ENCODE results near the gene PDLIM7.

Gene PDLIM7

DNA sequence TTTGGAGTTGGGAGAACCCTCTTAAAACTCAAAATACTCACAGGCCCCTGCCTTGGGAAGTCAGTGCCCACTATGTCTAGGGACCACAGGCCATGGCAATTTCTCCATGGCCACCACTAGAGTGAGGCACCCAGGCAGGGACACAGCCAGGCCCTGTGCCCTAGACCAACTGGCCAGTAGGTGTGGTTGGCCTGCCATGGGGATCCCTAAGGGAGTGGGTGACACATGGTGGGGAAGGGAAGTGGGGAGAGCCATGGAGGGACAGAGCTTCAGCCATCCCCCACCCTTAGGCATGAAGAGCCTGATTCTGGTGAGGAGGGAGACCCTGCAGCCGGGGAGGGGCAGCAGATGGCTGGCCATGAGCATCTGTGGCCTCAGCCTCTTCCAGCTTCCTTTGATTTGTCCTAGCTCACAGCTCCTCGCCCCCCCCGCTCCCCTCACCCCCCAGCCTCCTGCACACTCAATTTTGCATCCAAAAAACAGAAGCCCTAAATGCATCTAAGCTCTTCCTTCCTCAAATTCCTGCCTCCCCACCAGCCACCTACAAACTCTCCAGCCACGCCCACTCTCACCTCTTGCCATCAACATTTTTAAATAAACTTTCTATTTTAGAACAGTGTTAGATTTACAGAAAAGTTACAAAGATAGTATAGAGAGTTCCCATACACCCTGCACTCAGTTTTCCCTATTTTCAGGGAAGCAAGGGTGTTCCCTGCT lies 22.4 kb downstream of the PDLIM7 start:
- DNase-seq (ENCODE audit: low read depth), result no peak

DNA sequence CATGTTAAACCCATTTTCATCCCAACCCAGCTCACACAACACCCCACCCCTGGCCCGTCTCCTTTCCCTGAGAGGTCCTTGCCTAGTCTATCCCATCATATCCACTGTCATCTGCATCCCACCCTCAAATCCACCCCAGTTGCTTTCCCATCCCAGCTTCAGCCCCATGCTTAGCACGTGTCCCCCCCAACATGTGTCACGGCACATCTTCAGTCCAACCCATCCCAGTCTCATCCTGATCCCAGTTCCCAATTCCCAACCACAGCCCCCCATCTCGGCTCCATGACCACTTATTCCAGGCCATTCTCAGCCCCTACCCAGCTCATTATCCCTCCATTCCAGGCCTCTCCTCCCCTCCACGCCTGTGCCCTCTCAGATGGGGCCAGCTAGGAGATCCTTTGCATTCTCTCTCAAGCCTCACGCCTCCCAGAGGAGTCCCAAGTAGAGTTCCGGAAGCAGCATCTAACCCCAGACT lies 23.4 kb downstream of the PDLIM7 start:
- no peak for DNase-seq (ENCODE audit: low read depth)

DNA sequence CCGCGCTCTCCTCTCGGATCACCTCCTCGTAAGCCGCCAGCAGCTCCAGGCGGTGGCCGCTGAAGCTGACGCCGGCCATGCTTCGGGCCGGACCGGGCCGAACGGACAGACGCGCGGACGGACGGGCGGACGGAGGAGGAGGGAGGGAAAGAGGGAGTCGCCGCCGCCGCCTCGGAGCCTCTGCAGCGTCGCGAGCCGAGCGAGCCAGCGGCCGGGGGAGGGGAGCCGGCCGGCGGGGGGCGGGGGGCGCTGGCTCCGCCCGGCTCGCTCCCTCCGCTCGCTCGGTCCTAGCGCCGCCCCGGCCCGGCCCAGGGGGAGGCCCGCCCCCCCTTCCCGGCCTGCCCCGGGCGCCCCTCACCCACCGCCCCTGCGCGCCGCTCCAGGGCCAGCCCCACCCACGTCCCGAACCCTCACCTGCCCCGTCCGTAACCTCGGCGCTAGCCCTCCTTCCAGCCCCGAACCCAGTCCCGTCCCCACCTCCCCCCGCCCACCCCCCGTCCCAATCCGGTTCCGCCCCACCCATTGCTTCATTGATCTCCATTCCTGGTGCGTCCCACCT lies 23.9 kb downstream of the PDLIM7 start, which contains the start of gene DBN1:
Gene DBN1, minus strand, starts transcription at position 192 of the 559 bp plus-strand sequence. Its CDS starts 113 bp downstream, at position 79.
- no peak for DNase-seq (ENCODE audit: low read depth)

DNA sequence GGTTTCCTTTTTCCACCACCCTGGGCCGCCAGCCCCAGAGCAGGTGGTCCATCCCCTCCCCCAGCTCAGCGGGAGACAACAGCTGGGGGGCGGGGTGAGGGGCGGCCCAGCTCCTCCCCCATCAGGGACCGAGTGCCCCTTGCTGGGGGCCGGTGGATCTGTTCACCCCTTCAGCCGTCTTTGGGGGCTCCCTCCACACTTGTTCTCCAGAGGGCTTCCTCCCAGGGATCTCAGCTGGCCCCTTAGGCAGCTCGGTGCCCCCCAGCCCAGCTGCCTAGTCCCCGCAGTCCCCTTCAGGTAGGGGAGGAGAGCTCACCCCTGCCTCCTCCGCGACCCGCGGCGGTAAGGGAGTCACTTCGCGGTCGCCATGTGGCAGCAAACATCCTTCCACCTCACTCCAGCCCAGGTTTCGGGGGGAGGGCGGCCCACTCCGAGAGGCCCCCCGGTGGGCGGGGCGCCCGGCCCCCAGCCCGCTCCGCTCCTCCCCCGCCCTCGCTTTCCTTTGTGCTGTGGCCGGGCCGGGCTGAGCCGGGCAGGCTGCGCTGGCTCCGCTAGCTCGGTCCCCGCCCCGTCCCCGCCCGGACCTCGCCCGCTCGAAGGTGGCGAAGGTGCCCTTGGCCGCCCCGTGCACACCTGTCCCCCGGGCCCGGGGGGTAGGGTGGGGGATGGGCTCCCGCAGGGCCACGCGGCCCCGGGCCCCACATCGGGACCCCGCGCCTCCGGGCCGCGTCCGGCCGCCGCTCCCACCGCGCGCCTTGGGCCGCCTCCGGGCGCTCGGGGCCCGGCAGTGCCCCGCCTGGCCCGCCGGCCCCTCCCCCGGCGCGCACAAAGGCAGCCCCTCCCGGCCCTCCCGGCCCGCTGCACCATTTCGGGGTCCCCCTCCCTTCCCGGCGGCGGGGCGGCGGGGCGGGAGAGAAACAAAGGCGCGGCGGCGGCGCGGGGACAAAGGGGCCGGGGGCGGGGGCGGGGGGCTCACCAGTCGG lies 24.7 kb downstream of the PDLIM7 start:
- DNase-seq (ENCODE audit: low read depth), result no peak

DNA sequence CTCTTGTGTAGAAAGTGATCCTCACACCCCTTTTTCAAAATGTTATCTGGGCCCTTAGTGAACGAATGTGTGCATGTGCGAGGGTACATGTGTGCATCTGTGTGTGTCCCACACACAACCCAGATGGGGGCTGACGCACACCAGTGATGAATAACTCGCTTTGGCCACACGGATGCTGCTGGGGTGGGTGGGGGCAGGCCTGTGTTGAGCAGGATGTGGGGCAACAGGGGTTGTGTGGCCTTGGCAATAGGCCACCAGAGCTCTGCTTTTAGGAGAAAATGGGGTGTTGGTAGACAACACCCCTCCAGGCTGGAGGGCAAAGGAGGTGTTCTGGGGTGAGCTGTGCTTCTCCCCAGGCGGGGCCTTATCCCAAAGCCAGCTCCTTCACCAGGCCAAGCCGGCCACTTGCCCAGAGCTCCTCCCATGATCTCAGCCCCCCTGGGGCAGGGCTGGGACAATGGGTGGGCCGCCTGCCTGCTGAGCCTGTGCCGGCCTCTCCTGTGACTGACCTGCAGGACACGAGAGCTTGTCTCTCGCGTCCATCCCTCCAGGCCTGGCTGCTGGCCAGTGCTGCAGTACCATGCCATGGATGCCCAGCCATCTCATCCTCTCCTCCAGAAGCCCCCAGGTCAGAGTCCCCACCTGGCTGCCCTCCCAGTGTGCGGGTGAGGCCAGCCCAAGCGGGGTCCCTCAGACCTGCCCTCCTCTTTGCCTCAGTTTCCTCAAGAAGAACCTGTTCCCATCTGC lies 25.6 kb downstream of the PDLIM7 start:
- no peak for DNase-seq (ENCODE audit: low read depth)

DNA sequence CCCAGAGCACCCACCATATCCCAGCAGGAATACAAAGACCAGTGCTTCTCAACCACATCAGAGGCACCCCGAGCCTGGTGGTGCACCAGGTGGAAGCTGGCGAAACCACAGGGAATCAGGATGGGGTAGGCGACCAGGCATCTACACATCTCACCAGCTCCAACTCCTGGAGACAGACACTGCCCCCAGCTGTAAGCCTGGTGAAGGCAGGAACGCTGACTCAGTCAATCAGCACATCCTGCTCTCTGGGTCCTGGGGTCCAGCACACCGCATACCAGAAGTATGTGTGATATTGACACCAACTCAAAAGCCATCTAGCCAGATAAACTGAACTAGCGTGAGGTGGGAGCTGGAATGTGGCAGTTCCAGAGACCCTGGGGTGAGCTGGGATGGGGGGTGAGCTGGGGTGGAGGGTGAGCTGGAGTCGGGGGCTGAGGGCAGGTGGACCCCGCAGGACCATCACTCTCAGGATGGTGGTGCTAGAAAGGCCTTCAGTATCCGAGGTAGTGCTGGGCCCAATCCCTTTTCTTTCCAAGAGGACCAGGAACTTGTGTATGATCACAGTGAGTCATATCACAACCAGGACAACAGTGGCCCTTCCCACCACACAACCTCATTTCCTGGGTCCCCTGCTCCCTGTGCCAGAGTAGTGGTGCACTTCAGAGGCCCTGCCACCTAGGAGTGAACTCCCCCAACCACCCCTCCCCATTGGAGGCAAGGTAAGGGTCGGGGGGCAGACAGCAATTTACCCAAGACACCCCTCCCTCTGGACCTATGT lies 26.5 kb downstream of the PDLIM7 start:
- no peak for DNase-seq (ENCODE audit: low read depth)

DNA sequence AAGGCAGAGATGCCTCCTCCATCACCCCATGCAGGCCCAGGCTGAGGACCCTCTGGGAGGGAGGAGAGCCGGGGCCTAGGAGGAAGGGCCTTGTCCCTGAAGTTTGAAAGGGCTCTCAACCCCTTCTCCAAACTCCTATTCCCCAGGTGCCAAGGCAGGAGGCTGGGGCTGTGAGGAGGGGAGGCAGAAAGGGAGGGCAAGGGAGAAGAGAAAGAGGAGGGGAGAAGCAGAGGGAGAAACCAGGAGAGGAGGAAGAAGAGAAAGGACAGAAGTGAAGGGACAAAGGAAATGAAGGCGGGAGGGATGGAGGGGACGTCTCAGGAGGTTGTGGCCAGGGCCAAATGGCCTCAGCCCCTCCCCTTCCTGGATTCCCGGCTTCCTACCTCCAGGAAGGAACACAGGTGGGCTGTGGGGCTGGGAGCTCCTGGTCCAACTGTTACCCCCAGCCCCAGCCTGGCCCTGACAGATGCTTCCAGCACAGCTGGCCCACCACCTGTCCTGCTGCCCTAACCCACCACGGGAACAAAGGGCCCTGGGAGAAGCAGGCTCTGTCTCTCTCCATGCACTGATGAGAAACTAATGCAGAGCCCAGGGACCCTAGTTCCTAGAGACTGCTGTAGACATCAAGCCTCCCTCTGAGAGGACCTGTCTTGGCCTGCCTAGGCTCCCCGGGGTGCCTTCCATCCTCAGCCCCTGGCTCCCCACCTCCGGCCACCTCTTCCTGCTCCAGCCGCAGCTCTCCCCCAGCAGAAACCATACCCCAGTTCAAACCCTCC lies 27.5 kb downstream of the PDLIM7 start:
- no peak for DNase-seq (ENCODE audit: low read depth)

DNA sequence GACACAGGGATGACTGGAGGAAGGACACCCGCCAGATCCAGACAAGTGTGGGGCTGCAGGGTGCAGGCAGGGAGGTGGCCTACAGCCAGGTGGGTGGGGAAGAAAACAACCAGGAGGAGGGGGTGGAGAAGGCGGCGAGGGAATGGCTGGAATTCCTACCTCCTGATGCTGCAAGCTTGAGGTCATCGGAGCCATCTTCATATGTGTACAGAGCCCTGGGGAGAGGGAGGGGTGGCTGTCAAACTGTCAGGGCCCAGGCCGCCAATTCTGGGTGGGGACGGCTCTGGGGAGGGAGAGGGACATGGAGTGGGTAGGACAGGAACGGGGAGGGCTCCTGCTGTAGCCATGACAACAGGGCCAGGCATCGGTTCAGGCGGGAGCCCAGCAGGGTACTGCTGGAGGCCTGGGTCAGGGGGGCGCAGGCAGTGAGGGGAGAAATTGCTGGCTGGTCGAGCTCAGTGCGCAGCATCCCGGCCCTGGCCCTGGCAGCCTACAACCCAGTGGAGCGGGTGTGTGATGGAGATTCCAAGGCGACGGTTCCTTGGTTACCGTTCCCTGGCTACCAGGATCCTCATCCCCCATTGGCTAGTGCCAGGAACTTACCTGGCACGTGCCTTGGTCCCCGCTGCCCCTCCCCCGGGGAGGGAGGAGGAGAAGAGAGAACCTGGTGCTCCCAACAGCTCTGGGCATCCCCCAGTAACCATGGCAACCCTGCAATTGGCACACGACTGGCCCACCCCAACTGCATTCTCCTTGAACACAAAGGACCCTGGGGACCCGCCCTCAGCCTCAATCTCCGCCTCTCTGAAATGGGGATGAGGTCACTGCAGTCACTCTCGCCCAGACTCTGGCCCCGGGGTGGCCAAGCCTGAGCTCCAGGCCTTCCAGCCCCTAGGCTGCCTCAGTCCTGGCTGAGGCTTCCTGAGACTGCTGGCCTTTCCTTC lies 28.4 kb downstream of the PDLIM7 start:
- no peak for DNase-seq (ENCODE audit: low read depth)

DNA sequence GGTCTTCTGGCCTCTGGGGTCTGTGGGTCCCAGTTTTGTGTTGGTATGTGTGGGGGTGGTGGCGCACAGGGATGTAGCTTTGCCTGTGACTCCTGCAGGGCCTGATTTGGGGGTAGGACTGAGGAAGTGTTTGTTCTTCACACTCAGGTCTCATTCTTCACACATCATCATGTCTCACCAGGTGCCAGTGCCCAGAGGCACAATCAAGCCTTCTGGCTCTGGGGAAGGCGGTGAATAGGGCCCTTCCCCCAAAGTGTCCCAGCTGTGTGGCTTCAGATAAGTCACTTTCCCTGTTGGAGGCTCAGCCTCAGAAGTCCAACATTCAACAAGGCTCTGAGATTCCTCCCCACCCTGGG lies 29.1 kb downstream of the PDLIM7 start:
- DNase-seq (ENCODE audit: low read depth), result no peak

DNA sequence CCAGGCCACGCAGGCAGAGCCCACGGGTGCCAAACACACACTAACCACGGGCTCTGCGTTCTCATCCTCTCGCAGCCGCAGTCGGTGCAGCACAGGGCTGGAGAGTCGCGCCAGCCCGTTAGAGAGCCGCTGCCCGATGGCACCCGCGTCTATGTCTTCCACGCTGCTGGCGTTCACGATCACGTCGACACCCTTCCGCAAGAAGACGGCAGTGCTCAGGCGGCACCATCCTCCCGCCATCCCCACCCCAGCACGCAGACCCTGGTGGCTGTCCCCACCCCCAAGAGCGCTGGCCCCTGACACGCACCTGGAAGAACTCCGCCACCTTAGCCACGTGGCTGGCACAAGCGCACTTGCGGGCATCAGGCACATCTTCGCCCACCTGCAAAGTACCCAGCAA lies 30.0 kb downstream of the PDLIM7 start:
- DNase-seq (ENCODE audit: low read depth), result no peak

DNA sequence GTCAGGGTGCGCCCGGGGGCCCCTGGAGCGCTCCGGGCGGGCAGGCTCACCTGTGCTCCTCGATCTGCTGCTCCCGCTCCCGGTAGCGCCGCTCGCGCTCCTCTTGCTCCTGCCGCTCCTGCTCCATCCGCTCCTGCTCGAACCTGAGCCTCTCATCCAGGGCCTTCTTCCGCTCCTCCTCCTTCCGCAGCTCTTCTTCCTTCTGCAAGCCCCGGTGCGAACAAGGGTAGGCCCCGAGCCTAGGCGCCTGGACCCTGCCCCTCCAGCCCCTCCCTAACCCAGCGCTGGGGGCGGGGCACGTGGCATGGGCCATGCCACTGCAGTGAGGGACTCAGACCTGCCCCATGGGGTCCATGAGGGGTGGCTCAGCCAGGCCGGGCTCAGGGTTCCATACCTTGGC lies 30.5 kb downstream of the PDLIM7 start:
- DNase-seq (ENCODE audit: low read depth), result no peak

DNA sequence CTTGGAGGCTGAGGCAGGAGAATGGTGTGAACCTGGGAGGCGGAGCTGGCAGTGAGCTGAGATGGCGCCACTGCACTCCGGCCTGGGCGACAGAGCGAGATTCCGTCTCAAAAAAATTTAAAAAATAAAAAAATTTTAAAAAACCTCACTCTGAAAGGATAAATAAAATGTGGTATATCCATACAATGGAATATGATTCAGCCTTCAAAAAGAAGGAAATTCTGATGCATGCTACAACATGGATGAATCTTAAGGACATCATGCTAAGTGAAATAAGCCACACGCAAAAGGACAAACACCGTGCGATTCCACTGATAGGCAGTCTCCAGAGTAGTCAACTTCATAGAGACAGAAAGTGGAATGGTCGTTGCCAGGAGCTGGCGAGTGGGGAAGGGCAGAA lies 32.4 kb downstream of the PDLIM7 start:
- DNase-seq (ENCODE audit: low read depth), result no peak

DNA sequence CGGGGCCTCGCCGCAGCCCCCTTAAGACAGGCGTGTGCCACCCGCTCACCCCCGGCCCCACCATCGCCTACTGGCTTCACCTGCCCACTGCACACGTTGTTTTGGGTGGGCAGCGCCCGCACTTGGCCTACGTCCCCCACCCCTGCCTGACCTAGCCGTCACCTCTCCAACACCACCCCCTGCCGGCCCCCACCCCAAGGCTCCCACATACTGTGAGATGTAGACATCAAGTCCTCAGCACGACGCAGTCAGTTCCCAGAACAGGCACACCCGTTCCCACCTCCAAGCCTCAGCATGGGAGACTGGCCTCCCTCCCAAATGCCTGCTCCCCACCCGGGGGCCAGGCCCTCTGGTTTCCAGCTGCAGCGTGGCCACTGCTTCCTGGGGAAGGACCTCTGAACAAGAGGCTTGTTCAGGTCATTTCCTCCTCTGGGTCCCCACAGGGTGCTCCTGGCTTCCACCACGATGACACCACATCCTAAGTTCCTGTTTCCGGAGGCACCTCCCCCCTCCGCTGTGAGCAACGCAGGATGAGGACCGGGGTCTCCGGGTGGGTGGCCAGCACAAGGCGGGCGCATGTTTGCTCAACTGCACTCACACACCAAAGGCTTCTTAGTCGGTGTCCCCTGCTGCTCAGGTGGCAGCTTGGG lies 35.3 kb downstream of the PDLIM7 start:
- no peak for DNase-seq (ENCODE audit: low read depth)

DNA sequence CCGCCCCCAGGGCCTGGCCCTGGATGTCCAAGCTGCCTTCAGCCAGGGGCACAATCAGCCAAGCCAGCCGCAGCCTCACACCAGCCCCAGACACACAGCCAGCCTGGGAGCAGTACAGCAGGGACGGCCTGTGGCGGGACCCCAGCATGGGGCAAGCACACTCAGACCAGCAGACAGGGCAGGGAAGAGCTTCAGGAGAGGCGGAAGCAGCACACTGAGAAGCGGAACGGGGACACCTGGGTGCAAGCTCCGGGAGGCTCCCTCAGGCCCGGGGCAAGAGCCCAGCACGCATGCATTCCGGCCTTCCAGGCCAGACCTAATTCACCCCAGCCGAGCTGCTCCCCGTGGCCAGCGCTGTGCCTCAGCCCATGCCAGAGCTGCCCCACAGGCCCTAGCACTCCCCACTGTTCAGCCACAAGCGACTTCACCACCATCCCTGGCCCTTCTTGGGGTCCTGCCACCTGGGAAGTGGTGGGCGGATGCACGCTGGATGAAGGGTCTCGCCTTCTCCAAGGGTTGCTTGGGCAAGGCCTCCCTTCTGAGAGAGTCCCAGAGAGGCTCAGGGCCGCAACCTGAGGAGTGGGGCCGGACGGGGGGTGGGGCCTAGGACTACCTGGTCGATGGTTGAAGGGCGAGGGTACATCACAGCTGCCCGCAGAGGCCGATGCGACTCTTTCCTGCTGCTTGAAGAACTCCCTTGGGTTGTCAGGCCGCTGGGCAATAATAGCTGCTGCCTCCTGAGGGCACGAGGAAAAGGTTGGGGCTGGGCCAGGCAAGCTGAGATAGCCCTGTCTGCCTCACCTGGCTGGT lies 37.4 kb downstream of the PDLIM7 start:
- no peak for DNase-seq (ENCODE audit: low read depth)

DNA sequence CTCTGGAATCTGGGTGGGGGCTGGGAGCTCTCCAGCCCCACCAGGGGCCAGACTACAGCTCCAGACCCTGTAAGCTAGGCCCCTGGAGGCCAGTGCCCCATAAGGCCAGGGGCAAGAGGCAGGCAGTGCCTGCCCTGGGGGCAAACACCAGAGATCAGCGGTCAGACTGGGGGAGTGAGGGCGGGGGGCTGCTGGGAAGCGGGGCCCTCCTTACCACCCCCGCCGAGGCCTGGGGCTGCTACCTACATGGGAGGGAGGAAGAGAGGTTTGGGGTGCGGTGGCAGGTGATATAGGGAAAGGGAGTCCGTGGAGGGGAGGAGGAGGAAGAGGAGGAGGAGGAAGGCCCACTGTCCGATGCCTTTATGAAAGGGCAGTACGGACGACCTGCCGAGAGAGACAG lies 38.0 kb downstream of the PDLIM7 start:
- DNase-seq (ENCODE audit: low read depth), result no peak

DNA sequence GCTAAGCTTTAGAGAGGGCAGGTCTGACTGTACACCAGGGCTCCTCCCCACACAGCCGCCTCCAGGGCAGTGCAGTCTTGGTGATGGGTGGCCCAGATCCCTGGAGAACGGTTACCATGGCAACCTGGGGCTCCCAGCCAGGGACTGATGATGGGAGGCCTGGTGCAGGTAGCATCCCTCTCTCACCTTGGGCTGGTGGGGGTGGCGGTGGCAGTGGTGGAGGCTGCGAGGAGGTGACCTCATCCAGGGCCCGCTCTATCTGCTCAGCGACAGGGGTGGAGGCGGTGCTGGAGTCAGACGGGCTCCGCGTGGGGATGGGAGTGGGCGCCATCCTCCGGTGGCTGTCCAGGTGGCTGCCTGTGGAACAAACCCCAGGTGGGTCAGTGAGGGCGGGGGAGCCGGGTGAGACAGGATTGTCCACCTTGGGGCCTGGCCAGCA lies 38.5 kb downstream of the PDLIM7 start:
- DNase-seq (ENCODE audit: low read depth), result no peak

DNA sequence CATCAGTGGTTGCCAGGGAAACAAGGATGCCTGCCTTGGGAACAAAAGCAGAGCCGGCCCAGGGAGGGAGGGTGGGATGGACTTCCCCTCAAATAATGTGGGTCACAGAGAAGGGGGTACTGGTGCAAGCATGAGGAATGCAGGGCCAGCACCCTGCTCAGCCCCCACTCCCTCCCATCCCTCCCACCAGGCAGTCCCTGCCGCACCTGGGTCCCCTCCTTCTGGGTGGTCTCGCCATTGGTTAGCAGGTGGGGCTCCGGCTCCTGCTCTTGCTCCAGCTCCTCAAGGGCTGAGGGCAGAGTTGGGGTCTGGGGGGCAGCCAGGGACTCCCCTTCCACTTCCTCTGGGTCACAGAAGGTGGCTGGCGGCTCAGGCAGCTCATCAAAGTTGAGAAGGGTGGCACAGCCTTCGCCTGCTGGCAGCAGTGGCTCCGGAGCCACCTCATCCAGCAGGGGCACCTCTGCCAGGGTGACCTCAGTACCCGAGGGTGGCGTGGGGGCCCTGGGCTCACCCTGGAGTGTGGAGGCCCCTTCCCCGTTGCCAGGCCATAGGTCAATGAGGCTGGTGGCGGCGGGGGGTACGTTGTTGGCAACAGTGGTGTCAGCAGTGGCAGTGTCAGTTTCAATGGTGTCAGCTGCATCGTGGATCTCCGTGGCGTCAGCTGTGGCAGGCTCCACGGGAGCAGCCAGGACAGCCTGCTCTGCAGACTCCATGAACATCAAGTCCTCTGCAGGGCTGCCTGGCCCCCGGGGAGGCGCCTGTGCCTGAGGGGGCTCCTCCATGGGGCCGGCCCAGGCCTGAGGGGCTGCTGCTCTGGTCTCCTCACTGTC lies 39.3 kb downstream of the PDLIM7 start:
- no peak for DNase-seq (ENCODE audit: low read depth)
